Right lobe of liver (tissue), 6 donors: ENCODE measurements around the gene SNUPN. TPM values are rescaled to one million over a fixed set of nuclear protein-coding genes. Genes with fewer than 3 reads are reported as not detected.

Experiments
- ATAC-seq, 4 donors: fragments of 200-7000 bp; cut with Tn5 transposase; one replicate each; pipeline ENCODE4 v1.9.1; 2020; ENCODE audit warnings: mild to moderate bottlenecking in 4 of 4, moderate library complexity in 4 of 4
- DNase-seq, 3 donors: peaks; one replicate each; pipeline ENCODE4 v3.0.0-alpha.2; 2020
- H3K27ac ChIP-seq, 3 donors: fragments of 200-600 bp; one replicate each; pipeline ENCODE4 v1.8.0; 2022
- H3K27me3 ChIP-seq, 2 donors: fragments of 200-600 bp; one replicate each; pipeline ENCODE4 v1.8.0; 2022
- H3K36me3 ChIP-seq, 4 donors: fragments of 200-600 bp; sonication (generic) in 1 of 4; one replicate each; pipeline versions ENCODE4 v1.5.1 to v1.8.0; 2017 to 2022; ENCODE audit warnings: control low read depth in 1 of 4
- H3K4me1 ChIP-seq, 4 donors: fragments of 200-600 bp; sonication (generic) in 1 of 4; one replicate each; pipeline versions ENCODE4 v1.5.1 to v1.8.0; 2017 to 2022; ENCODE audit warnings: control low read depth in 1 of 4
- H3K4me3 ChIP-seq, 3 donors: fragments of 200-600 bp; one replicate each; pipeline ENCODE4 v1.8.0; 2022
- H3K9me3 ChIP-seq, 4 donors: fragments of 200-600 bp; sonication (generic) in 1 of 4; one replicate each; pipeline versions ENCODE4 v1.5.1 to v1.8.0; 2017 to 2022; ENCODE audit warnings: control low read depth in 1 of 4
- CTCF ChIP-seq, 4 donors: fragments of 200-600 bp in 3 of 4; fragments of 450-650 bp in 1 of 4; IDR thresholded peaks; one replicate each; pipeline versions ENCODE4 v1.5.1 to v1.8.0; 2016 to 2022; ENCODE audit warnings: antibody characterized with exemption in 4 of 4, mild to moderate bottlenecking in 2 of 4
- POLR2A ChIP-seq: fragments of 450-650 bp; IDR thresholded peaks from one replicate; pipeline ENCODE4 v1.6.1; 2017; ENCODE audit warnings: antibody characterized with exemption, mild to moderate bottlenecking
- WGBS: methylation state at CpG from one replicate; pipeline ENCODE4 v1.1.6; 2018; ENCODE audit warnings: low coverage, low lambda C conversion rate; ENCODE audit not compliant: insufficient coverage; ENCODE audit errors: missing lambda C conversion rate; 5-methylcytosine and 5-hydroxymethylcytosine counted together
- intact Hi-C, 2 donors: fragments of 100-400 bp; cut with DNase I; formaldehyde crosslinking; loops; one replicate each; pipeline versions ENCODE4 v1.11.2 to v1.14.1; 2022
- long read RNA-seq: library from polyadenylated mRNA; unstranded; transcript quantifications from one replicate; pipeline ENCODE4 v2.0.0, GENCODE V29; 2019
- total RNA-seq, 6 experiments: library from RNA; depleted of rRNA in 2 of 6; stranded (reverse); fragments of >200 nt in 2 of 6; fragmentation: NEBNext Ultra II Directional in 3 of 6; extraction: Animal tissue kit (Norgen Biotek cat#: 25700) in 3 of 6; gene quantifications; one replicate each; pipeline versions ENCODE4 v1.1.0 to v1.2.4, GENCODE V29; 2016 to 2023
- donor health status: DM: no; HTN: yes; CAD: no.
- donor health status: DM: no; HTN: no; CAD: no.
- donor health status: DM: no; HTN: no; CAD: no.
- donor health status: DM: no; HTN: yes; CAD: no.
- donor health status: DM: no; HTN: yes; CAD: no.

The SNUPN gene
- total RNA-seq = 10 to 100 TPM; 11.1 to 19.4 (median 13.3) TPM
- long read RNA-seq, partial matches to known transcripts = 3 of 5 reads
- long read RNA-seq, other reads (novel, unspliced or antisense) = 2 of 5 reads

DNA sequence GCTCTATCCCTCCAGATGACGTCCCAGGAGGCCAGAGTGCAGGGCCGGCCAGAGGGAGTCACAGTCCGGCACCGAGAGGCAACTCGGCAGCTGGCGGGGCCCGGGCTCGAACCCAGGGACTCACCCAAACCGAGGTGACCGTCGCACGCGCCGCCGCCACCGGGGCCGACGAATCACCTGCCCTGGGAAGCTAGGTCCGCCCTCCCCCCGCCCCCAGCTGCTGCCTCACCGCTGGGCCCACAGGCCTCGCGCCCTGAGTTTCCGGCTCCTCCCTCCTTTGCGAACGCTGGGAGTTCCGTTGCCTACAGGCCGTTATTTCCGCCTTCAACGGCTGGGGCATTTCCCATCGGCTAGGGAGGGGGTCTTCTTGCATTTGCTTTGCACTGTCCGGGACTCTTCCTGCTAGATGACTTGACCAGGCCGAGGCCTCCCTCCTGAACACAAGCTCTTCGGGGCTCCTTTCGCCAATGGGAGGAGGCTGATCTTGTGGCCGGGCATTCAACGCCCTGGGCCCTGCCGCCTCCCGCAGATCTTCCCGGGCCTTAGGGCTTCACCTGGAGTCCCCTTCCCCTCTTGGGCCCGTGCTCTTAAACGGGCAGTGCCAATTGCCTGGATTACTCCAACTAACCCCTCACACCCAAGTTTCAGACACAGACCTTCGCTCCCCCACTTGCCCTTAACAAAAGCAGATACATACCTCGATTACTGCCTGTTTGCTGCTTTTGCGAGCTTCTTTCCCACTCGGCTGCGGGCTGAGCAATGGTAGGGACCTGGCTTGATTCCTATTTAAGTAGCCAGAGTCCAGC lies at the start of gene SNUPN:
SNUPN (minus strand) TSS at position 184 of the 806 bp plus-strand sequence. CDS start 4,674 bp downstream, outside the sequence.
- H3K36me3 ChIP-seq = peaks cover 0 to under 1% (median 0%) of the 10 kb centered on the region in 4 donors
- peaks cover 0 to 6% (median 2%) of the 10 kb centered on the region in 4 donors for H3K4me1 ChIP-seq
- H3K4me3 ChIP-seq = peak within 1 kb of the TSS; percentile 96 to 99 (median 98)
- intact Hi-C loops = no loop called here
- peak; percentile 96 to 97 (median 96) for DNase-seq
- peak; percentile 96 to 98 (median 96) for ATAC-seq
- H3K27ac ChIP-seq = peak within 1 kb of the TSS; percentile 95 to 98 (median 96)
- H3K9me3 ChIP-seq = no peaks in the 10 kb centered on the region
- H3K27me3 ChIP-seq = no peaks in the 10 kb centered on the region
- under 1% methylated on average over 17 of the region's 47 CpGs for WGBS
- TF ChIP-seq CTCF (IDR thresholded peaks at IDR 0.05) (no peak), POLR2A (peak; percentile 62)

DNA sequence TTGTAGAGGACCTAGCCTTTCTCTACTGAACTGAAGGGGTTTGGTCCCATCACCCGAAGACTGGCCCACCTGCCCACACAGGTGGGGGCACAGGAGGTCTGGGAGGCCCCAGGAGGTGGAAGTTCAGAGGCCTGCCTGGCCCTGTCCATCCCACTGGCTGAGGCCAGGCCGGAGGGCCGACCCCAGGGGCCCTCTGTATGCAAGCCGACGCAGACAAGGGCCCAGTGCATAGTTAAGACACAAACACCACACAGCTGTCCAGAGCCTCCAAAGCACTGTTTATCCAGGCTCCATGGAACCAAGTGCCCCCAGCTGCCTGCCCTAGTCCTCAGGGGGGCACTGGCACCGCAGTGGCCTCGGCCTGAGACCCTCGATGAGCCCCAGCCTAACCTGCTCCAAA lies 48.8 kb upstream of the SNUPN start:
- Histone ChIP-seq H3K4me3 (no peak overlapping the region), H3K36me3 (no peaks in the 10 kb centered on the region), H3K27ac (no peak overlapping the region), H3K27me3 (no peaks in the 10 kb centered on the region), H3K4me1 (peaks cover 0 to 10% (median 0%) of the 10 kb centered on the region in 4 donors), H3K9me3 (no peaks in the 10 kb centered on the region)
- TF ChIP-seq CTCF (IDR thresholded peaks at IDR 0.05) (no peak), POLR2A (no peak)
- ATAC-seq (no peak), DNase-seq (no peak)
- intact Hi-C loops = no loop called here
- WGBS = 80% methylated on average over 1 of the region's 8 CpGs

- Histone ChIP-seq H3K27ac (no peak overlapping the region), H3K9me3 (no peaks in the 10 kb centered on the region), H3K36me3 (no peaks in the 10 kb centered on the region), H3K27me3 (no peaks in the 10 kb centered on the region), H3K4me3 (no peak overlapping the region), H3K4me1 (peaks cover 0 to 10% (median 0%) of the 10 kb centered on the region in 4 donors)
- intact Hi-C loops = no loop called here
- TF ChIP-seq POLR2A = no peak
- TF ChIP-seq CTCF (IDR thresholded peaks at IDR 0.05) = no peak
- no CpG with 5 or more reads among the region's 10 CpGs for WGBS
- DNase-seq (no peak), ATAC-seq (peak in 2 of 4 donors; percentile 11 to 23)
Observed at GRCh38 chr15:75673426-75674235, 48.1 kb upstream of the SNUPN start.

DNA sequence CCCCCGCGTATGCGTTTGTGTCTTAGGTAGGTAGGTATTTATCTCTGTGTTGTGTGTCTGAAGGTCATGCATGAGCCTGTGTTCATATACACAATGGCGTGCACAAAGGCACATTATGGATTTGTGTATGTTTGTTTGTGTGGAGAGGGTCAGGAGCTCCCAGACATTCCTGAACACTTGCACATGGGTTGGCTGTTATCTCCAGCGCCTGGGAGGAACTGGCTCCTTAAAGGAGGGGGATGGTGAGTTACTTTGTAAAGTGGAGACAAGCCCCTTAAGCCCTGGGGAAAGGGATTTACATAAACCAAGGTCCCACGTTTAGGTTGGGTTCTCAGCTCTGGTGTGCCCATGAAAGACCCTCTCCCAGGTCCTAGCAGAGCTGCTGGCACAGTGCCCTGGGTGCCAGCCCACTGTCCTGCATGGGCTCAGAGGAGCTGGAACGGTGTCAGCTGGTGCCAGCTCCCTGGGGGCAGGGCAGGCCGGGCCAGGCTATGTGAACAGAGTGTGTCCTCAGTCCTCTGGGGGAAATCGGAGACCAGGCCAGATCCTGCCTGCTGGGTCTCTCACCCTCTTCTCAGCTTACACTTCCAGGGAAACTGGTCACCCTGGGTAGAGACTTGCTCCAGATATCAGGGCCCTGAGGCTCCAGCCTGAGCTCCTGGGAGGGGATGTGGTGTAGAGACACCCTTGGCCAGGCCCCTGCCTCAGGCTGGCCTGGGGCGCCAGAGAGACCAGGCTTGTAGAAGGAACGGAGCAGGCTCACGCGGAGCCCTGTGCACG lies 47.3 kb upstream of the SNUPN start:
- TF ChIP-seq POLR2A = no peak
- TF ChIP-seq CTCF (IDR thresholded peaks at IDR 0.05) = no peak
- peaks cover 0 to 10% (median 0%) of the 10 kb centered on the region in 4 donors for H3K4me1 ChIP-seq
- H3K27me3 ChIP-seq = no peaks in the 10 kb centered on the region
- no peaks in the 10 kb centered on the region for H3K36me3 ChIP-seq
- intact Hi-C loops = no loop called here
- no peak overlapping the region for H3K27ac ChIP-seq
- H3K9me3 ChIP-seq = no peaks in the 10 kb centered on the region
- WGBS = 89% methylated on average over 3 of the region's 14 CpGs
- peak in 1 of 4 donors; percentile 4 for ATAC-seq
- no peak overlapping the region for H3K4me3 ChIP-seq
- no peak for DNase-seq
